Pancreas (tissue), 10 donors: ENCODE results near the gene GABARAPL1. TPM values are rescaled to one million over a fixed set of nuclear protein-coding genes. Genes with fewer than 3 reads are reported as not detected.

ENCODE experiments used
- ATAC-seq, 4 donors: fragments of 200-7000 bp; cut with Tn5 transposase; one replicate each; pipeline versions ENCODE4 v1.8.0 to v1.9.1; 2020; ENCODE audit warnings: mild to moderate bottlenecking in 4 of 4, moderate library complexity in 4 of 4
- DNase-seq, 6 donors: peaks; one replicate each; pipeline ENCODE4 v3.0.0-alpha.2; 2020
- FAIRE-seq: peaks from 2 replicates; lab custom pipeline; 2012; peaks lifted over from hg19 to GRCh38; lab: Jason Lieb, UNC
- H3K27ac ChIP-seq, 4 donors: fragments of 200-600 bp; sonication (generic); 1 replicate in 3 of 4; 2 replicates in 1 of 4; pipeline versions ENCODE4 v1.5.0 to v1.8.0; 2020
- H3K27me3 ChIP-seq, 4 donors: fragments of 200-600 bp; one replicate each; pipeline ENCODE4 v1.8.0; 2021
- H3K36me3 ChIP-seq, 3 donors: fragments of 200-600 bp; sonication (generic) in 1 of 3; one replicate each; pipeline versions ENCODE4 v1.5.0 to v1.8.0; 2020 to 2021
- H3K4me1 ChIP-seq, 3 donors: fragments of 200-600 bp; one replicate each; pipeline ENCODE4 v1.8.0; 2021
- H3K4me3 ChIP-seq, 4 donors: fragments of 200-600 bp; sonication (generic) in 2 of 4; one replicate each; pipeline versions ENCODE4 v1.5.0 to v1.8.0; 2020 to 2021
- H3K9me3 ChIP-seq, 4 donors: fragments of 200-600 bp; one replicate each; pipeline ENCODE4 v1.8.0; 2021
- CTCF ChIP-seq, 4 donors: fragments of 200-600 bp; sonication (generic) in 3 of 4; IDR thresholded peaks; one replicate each; pipeline versions ENCODE4 v1.5.0 to v1.8.0; 2021; ENCODE audit warnings: antibody characterized with exemption in 4 of 4
- WGBS, 2 donors: extraction: QIAGEN DNeasy Blood & Tissue Kit; methylation state at CpG; one replicate each; pipeline ENCODE4 v1.1.7; 2013; 5-methylcytosine and 5-hydroxymethylcytosine counted together
- intact Hi-C, 3 donors: fragments of 100-400 bp; cut with DNase I; formaldehyde crosslinking; loops; one replicate each; pipeline versions ENCODE4 v1.11.1 to v1.14.2; 2022
- polyA plus RNA-seq, 2 donors: library from polyadenylated mRNA; stranded (reverse); fragments of 200-250 nt; gene quantifications; one replicate each; pipeline ENCODE4 v1.2.3, GENCODE V29; 2013
- total RNA-seq, 6 donors: library from RNA; stranded (reverse); fragmentation: NEBNext Ultra II Directional in 4 of 6; extraction: Animal tissue kit (Norgen Biotek cat#: 25700) in 4 of 6; gene quantifications; one replicate each; pipeline versions ENCODE4 v1.2.1 to v1.2.4, GENCODE V29; 2021 to 2023
- donor health status: healthy with polysubstance abuse.
- donor health status: DM: no; HTN: no; CAD: no; lungs with moderate emphysema.
- donor health status: DM: no; HTN: no; CAD: no.
- donor health status: control.
- donor health status: control.
- donor health status: Bipolar disorder and iron deficiency.
- donor health status: DM: yes; HTN: yes; CAD: no.
- donor health status: DM: no; HTN: no; CAD: no.
- donor health status: DM: no; HTN: no; CAD: no.
- donor health status: DM: yes; HTN: yes; CAD: no.

GABARAPL1 gene
- total and polyA plus RNA-seq, 8 donors = 51.1 to 111 (median 58.8) TPM

DNA sequence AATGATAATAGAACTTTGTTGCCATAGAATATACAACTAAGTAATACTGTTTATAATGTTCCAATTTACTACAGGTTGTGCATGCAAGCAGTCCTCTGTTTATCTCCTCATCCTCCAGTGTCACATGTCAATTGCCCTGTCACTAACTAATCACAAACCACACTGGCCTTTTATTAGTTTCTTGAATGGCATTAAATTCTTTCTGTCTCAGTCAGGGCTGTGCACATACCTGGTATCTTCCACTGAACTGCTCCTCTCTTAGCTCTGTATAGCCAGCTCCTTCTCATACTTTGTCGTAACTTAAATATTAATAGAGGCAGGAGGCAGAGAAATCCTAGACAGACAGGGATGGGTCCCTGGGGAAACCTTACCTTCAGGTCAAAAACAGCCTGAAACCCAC, 24.0 kb downstream of the GABARAPL1 start:
- Histone ChIP-seq H3K36me3 (no peaks in the 10 kb centered on the region), H3K27ac (no peak overlapping the region), H3K9me3 (no peaks in the 10 kb centered on the region), H3K4me1 (no peaks in the 10 kb centered on the region), H3K27me3 (no peaks in the 10 kb centered on the region), H3K4me3 (no peak overlapping the region)
- intact Hi-C loops = loop anchor here in 2 of 3 donors (5.0 to 10.0 kb wide), 2 partner anchors 318 to 331 kb away; no protein-coding TSS in a partner anchor
- no peak for ATAC-seq
- no peak for TF ChIP-seq CTCF (IDR thresholded peaks at IDR 0.05)
- 96 to 100% methylated on average over 1 of the region's 1 CpG for WGBS, 2 donors
- FAIRE-seq = no peak
- no peak for DNase-seq

- Histone ChIP-seq H3K4me1 (no peaks in the 10 kb centered on the region), H3K27me3 (no peaks in the 10 kb centered on the region), H3K36me3 (no peaks in the 10 kb centered on the region), H3K9me3 (no peaks in the 10 kb centered on the region), H3K27ac (no peak overlapping the region), H3K4me3 (no peak overlapping the region)
- WGBS, 2 donors = 75 to 95% methylated on average over 1 of the region's 1 CpG
- TF ChIP-seq CTCF (IDR thresholded peaks at IDR 0.05) = no peak
- intact Hi-C loops = loop anchor here in 2 of 3 donors (5.0 to 10.0 kb wide), 2 partner anchors 316 to 329 kb away; no protein-coding TSS in a partner anchor
- ATAC-seq (no peak), DNase-seq (no peak), FAIRE-seq (no peak)
Measured at GRCh38 chr12:10238526-10238925, 25.8 kb downstream of the GABARAPL1 start.

DNA sequence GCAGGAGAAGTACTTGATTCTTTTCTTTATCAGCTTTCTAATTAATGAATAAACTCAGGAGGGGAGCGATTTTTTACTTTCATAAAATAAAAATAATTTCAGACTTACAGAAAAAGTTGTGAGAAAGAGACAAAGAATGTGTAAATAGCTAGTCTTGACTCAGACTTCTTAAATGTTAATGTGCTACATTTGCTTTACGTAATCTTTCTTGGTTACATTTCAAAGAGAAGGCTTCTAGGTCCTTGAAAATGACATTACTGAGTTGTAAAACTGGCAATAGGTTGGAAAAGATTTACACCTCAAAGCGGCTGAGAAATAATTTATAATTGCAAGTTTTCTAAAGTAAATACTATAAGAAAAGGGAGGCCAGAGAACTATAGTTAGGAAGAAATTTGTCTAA, 28.6 kb downstream of the GABARAPL1 start:
- no peaks in the 10 kb centered on the region for H3K27me3 ChIP-seq
- WGBS, 2 donors = 44 to 46% methylated on average over 3 of the region's 3 CpGs
- DNase-seq (no peak), FAIRE-seq (no peak), ATAC-seq (no peak)
- no peaks in the 10 kb centered on the region for H3K9me3 ChIP-seq
- H3K36me3 ChIP-seq = no peaks in the 10 kb centered on the region
- intact Hi-C loops = no loop called here
- no peak for TF ChIP-seq CTCF (IDR thresholded peaks at IDR 0.05)
- no peak overlapping the region for H3K4me3 ChIP-seq
- no peaks in the 10 kb centered on the region for H3K4me1 ChIP-seq
- no peak overlapping the region for H3K27ac ChIP-seq

GRCh38 chr12:10241727-10242126, 29.1 kb downstream of the GABARAPL1 start:
- H3K27ac ChIP-seq = no peak overlapping the region
- intact Hi-C loops = no loop called here
- ATAC-seq = no peak
- H3K36me3 ChIP-seq = no peaks in the 10 kb centered on the region
- WGBS, 2 donors = 67 to 68% methylated on average over 2 of the region's 2 CpGs
- no peaks in the 10 kb centered on the region for H3K9me3 ChIP-seq
- no peak overlapping the region for H3K4me3 ChIP-seq
- no peak for TF ChIP-seq CTCF (IDR thresholded peaks at IDR 0.05)
- no peak for FAIRE-seq
- DNase-seq = no peak
- no peaks in the 10 kb centered on the region for H3K27me3 ChIP-seq
- no peaks in the 10 kb centered on the region for H3K4me1 ChIP-seq

GRCh38 chr12:10242539-10242938, 29.9 kb downstream of the GABARAPL1 start:
- H3K4me3 ChIP-seq = no peak overlapping the region
- ATAC-seq = no peak
- no peak for FAIRE-seq
- 79 to 82% methylated on average over 1 of the region's 1 CpG for WGBS, 2 donors
- DNase-seq = no peak
- H3K9me3 ChIP-seq = no peaks in the 10 kb centered on the region
- H3K4me1 ChIP-seq = no peaks in the 10 kb centered on the region
- H3K27me3 ChIP-seq = no peaks in the 10 kb centered on the region
- H3K27ac ChIP-seq = no peak overlapping the region
- H3K36me3 ChIP-seq = no peaks in the 10 kb centered on the region
- no peak for TF ChIP-seq CTCF (IDR thresholded peaks at IDR 0.05)
- intact Hi-C loops = no loop called here
